Measurements from ENCODE around the gene ANKRA2. TPM values are rescaled to one million over a fixed set of nuclear protein-coding genes. Genes with fewer than 3 reads are reported as not detected.

ANKRA2 gene
- total RNA-seq, 1 donor from 2014 or later = 12.9 TPM

DNA sequence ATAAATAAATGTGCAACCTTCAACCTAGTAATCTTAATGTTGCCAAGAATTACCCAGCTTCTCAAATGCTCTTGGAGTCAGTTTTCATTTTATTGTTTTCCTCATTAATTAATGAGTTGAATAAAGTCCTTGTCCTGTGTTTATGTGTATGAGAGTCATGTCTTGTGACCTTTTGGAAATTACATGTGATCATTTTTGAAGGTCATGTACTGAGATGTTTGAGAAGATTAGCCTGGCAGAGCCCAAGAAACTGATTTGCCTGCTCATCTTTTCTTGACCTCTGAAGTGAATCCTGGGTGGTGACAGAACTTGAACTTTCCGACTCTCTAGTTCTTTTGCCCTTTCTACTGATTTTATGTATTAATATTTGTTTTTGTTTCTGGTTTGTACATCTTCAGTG is 15.4 kb downstream of the ANKRA2 start:
- no peak for ATAC-seq

DNA sequence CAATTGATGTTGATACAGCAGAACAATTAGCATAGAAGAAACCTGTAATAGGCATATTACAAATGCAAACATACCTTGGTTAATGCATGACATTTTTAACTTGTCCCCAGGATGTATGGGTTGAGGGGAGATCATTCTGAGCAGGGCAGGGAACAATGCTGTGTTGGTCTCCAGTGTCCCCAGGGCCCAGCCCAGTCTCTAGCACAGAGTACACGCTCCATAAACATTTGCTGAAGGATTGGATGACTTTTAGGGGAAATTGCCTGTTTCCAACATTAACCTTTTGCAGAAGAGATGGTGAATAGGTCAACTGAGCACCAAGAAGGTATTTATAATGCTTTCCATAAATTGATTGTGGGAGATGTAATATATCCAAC is 20.0 kb downstream of the ANKRA2 start:
- no peak for ATAC-seq

DNA sequence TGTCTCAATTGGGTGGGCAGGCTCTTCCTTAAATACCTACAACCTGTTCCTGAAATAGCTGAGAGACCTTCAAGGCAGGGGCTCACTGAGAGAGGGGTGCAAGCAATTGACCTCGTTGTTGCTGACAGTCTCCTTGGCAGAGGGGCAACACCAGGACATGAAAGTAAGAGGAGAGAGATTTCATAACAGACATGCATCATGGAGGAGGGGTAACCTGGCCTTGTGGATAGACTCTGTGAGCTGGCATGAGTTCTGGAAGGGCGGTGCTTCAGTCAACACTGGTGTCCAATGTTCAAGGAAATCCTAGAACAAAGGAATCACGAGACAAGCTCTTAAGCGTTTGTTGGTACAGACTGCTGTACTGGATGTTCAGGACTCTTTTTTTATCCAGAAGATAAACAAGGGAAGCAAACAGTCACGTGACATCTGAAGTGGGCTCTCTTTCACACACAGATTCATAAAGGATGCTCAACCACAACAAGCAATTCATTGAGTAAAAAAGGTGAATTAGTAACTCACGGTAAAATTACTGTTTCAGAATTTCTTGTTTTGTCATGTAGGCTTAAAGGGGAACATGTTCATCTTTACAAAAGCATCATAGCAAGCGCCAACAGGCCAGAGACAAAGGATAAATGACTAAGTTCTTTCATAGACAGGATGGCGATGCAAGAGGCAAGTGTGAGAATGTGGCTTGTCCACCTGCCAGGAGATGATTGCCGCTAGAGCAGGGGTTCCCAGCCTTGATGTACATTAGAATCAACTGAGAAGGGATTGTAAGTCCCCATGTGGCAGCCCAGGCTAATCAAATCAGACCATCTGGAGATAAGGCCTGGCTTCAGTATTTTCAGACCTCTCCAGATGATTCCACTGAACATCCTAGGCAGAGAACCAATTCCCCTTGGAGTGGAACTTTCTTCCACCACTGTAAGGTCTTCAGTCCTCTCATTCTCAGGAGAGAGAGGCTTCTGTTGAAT is 20.7 kb downstream of the ANKRA2 start:
- ATAC-seq = peak; percentile 73

DNA sequence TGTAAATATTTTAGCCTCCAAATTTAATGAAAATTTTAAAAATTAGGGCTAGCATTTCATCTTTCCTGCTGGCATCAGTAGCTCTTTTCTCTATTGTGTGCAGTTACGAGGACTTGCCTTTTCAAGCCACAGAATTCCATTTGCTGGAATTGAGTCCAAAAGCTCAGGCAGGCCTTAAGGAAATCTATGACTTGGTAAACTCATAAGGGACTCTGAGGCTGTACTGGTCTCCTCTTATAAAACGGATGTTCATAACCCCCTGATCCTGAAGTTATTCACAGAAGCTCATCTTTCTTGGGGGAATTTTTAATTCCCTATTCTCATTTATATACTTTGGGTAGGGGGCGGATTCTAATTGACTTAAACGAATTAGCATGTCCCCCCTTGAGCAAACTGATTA is 23.4 kb downstream of the ANKRA2 start:
- no peak for ATAC-seq

DNA sequence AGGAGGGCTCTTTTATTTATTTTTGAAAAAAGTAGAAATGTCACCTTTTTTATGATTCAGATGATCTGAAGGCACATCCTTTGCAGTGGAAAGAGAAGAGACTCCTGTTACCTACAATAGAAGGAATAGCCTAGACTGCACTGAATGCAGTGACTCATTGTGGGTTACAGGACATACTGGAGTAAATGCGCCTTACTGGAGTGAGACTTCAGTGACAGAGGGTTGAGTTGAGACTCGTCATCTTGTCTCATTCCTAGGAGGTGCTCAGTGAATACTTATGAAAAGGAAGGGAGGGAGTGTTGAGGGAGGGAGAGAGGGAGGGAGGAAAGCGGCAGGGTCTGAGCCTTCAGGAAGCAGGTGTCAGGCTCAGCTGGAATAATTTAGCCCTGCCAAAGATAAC is 25.2 kb downstream of the ANKRA2 start:
- ATAC-seq = peak; percentile 91

DNA sequence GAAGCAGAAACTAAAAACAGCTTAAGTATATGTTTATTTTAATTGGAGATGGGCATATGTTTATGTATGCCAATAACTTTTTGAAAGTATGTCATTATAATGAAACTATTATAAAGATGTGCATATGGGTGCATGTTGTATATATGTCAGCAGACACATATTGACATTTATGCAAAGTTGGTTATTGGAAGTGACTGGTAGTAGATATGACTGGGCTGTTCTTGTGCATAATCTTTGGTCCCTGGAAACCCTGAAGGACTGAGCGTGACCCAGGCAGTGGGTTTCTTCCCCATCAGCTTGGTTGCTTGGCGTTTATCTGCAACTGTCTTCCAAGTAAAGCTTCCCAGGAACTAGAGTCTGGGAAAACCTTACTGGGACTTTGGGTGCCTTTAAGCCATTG is 25.7 kb downstream of the ANKRA2 start:
- ATAC-seq = no peak

DNA sequence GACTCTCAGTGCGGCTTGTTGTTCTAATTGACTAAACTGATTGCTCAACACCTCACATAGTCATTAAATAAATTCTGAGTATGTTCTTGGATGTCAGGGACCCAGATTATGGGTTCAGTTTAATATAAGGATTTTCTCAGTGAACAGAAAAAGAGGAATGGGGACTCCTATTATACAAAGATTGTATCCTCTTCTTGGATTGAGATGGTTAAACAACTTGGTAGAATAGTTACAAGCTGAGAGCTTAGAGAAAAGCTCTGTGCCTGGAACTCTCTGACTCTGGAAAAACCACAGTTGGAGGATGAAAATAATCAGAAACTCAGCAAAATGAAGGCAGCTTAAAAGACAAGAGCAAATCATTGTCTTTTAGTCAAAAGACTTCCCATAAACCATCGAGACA is 30.5 kb downstream of the ANKRA2 start:
- no peak for ATAC-seq

DNA sequence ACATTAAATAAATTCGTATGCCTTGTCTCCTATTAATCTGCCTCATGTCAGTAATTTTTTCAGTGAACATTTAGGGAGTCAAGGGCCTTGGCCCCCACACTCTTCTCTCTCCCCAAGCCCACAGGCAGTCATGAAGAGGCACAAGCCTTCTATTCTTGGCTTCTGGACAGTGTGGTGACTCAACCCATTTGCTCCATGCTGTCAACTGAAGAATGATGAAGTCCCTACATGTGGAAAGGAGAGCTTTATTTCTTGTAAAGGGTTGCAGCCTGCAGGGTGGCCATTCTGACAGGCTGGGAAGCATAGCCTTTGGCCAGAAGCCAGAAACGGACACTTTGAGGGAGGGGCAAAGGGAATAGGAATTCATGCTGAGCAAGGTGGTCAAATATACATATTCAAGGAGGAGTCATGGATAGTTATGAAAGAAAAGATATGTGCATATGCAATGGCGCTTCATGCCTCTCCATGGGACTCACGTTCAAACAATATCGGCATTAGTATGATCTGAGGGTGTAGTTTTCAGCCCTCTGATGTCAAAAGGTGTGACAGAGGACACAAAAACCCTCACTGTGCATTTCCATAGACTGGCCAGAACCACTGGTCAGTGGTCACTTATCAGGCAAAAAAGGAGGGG is 31.3 kb downstream of the ANKRA2 start:
- no peak for ATAC-seq

DNA sequence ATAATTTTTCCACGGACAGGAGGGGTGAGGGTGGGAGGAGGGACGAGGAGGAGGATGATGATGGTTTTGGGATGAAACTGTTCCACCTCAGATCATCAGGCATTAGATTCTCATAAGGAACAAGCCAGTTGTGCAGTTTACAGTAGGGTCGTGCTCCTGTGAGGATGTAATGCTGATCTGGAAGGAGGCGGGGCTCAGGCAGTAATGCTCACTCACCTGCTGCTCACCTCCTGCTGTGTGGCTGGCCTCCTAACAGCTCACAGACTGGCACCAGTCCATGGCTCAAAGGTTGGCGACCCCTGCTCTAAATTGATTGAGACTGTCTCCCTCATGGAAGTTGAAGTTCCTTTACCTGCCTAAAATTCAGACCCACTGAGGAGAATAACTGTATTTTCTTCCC is 33.2 kb downstream of the ANKRA2 start:
- no peak for ATAC-seq

DNA sequence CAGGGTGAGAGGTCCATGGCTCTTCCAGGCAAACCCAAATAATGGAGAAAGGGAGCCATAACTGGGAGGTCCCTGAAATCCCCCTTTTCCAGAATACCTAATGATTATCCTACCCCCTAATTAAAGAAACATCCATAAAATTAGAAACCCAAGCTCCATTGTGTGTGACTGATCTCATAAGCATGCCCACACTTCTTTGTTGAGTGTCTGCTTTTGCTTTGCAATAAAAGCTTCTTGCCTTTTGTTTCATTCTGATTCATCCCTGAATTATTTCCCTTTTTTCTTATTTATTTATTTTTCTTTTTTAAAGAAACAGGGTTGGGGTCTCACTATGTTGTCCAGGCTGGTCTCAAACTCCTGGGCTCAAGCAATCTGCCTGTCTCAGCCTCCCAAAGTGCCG is 34.1 kb downstream of the ANKRA2 start:
- no peak for ATAC-seq

DNA sequence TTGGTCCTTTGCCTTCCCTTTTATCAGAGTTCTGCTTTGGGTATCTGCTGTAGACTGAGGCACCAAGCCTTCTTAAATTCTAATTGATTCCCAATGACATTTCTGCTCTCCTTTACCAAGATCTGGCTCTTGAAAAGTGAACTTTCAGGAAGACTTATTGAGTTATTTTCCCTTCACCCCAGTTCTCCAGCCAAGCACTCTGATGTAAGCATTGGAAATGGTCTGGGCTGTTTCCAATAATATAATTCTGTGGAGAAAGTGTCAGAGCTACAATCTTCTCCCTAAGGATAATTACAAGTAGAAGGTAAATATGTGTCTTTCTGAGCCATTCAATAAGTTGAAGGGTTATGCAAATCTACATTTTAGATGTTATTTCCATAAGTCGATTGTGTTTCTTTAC is 36.4 kb downstream of the ANKRA2 start:
- ATAC-seq = no peak

DNA sequence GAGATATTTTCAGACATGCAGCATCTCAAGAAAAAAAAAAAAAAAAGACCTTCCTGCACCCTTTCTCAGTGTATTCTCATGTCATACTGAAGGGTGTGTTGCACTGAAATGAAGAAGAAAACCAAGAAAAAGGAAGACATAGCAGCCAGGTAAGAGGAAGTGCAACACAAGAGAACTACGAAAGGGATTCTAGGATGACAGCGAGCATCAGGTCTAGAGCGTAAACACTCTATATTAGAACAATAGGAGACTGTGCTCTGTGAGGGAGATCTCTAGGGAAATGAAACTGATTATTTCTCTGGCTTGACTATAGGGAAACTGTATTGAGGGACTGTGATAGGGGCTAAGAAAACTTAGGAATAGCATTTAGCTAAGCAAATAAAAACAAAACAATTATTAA is 37.2 kb downstream of the ANKRA2 start:
- ATAC-seq = no peak

DNA sequence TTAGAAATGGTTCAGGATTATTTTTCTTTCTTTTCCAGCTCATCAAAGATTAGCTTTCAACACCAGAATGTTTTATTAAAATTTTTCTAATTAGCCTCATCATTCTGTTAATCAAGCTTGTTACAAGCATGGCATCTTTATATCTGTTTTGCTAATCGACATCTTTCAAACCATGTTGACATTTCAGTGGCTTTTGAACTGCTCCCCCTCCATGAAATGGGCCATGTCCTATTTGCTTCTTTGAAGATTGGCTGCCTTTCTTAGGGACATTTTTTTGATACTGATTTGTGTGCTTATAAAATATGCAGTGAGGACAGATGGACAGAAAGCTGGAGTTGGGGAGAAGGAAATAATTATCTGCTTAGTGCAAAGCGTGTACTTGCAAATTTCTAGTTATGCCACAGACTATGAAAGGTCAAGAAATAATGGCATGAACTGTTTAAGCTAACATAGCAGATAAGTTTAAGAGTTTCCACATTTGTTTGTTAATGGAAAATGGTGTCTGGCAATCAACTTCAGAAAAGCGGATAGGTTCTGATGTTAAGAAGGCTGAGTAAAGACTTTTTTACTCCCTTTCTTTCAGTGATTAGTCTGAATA is 39.7 kb downstream of the ANKRA2 start:
- ATAC-seq = no peak

DNA sequence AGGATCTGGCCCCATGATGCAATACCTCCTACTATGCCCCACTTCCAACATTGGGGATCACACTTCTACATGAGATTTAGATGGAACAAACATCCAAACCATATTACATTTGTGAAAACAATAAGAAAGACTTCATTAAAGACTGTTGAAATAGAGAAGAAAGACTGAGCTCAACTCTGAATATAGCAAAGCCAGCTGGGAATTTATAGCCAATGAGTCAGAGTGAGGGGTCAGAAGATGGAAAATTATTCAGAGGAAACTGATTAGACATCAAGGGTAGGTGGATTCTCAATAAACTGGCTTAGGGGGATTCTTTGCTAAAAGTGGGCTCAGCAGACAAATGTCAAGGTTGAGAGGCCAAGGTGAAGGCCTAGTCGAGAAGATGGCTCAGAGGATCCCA is 41.6 kb downstream of the ANKRA2 start:
- no peak for ATAC-seq

DNA sequence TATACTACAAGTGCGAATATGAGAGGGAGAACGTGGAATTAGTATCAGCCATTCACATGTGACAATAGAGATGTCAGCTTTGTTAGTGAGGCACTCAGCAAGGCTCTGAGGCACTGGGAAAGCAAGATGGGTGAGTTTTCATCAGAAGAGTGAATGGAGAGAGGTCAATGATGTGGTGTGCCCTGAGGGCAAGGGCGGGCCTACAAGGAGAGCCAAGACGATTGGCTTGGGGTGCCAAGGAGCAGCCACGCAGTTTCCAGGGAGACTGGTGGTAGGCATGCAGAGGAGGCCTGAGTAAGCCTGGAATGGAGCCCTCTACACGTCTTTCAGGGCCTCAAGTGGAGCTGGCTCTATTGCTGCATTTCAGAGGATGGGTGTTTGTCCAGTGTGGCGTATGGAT is 42.5 kb downstream of the ANKRA2 start:
- ATAC-seq = peak; percentile 95

DNA sequence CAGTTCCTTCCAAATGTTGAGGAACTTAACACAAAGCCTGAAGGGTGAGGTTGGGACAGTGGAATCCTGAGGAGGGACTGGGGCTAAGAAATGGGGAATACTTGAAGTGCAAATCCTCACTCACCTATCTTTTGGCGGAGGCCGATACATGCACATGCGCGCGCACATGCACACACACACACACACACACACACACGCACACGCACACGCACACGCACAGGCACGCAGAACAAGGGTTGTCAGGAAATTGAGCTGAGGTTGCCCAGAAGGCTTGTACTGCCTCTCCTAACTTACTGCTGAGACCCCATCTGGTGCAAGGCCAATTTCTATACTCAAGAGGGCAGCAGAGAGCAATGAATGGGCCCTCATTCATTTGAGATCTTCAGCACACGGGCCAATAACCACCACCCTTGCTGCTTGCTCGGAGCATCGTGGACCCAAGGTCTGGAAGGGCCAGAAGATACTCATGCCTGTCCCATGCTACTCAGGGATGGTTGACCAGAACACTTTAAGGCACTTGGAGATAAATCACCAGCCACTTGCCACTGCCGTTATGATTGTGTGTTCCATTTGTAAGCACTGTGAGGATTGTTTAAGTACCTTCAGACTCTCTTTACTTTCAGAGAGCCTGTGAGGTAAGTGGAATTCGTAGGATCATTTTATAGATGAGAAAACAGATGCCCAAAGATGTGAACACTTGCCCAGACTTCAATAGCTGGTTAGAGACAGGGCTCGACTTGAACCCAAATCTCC is 45.7 kb downstream of the ANKRA2 start:
- peak; percentile 81 for ATAC-seq

DNA sequence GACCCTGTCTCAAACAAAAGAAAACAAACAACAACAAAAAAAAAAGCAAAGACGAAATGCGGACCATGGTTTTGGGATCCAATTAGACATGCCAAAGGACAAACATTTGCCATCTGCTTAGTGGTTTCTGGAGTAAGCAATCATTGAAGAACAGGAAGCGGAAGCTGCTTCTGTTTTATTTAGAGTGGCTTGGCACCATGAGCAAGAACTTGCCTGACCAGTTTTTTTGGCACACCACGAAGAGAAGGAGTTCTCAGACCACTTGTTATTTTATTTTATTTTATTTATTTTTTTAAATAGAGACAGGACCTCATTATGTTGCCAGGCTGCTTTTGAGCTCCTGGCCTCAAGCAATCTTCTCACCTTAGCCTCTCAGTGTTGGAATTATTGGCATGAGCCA is 50.2 kb downstream of the ANKRA2 start:
- ATAC-seq = peak; percentile 41

DNA sequence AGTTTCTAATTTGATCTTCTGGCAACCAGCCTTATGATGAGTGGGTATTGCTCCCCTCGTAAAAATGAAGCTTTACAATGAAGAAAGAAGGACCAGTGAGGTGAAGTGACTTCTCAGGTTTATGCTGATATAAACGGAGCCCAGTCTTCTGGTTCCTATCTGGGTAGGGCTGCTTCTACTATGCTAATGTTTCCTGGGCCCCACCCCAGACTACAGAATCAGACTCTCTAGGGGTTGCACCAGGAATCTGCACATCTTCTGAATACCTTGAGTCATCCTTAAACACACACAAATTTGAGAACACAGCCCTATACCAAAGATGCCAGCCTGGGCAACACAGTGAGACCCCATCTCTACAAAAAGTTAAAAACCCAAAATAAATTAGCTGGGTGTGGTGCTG is 51.0 kb downstream of the ANKRA2 start:
- ATAC-seq = peak; percentile 66

DNA sequence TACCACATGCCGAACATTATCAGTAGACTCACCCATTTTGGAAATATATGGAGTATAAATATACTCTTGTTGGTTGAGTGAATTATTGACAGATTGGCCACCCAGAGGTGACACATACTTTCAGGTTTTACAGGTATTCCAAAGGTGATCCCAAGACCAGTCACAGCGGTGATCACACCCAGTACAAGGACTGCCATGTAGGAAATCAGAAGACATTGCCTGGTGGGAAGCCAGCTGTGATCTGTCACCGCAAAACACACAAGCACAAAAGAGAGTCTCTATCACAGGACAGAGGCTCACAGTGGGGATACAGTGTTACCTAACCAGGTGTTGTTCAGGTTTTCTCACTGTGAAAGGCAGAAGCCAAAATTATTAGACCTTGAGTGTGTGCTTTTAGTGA is 51.4 kb downstream of the ANKRA2 start:
- ATAC-seq = peak; percentile 86

DNA sequence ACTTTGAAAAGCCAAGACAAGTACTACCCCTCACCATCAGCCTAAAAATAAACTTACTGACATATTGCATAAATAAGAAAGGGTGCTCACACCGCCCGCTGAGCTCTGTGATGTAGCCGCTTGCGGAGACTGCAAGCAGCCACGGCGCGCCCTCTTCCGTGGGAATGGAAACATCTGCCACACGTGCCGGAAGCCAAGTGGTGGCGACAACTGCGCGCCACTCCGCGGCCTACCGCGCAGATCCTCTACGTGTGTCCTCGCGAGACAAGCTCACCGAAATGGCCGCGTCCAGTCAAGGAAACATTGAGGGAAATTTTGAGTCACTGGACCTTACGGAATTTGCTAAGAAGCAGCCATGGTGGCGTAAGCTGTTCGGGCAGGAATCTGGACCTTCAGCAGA is 56.9 kb downstream of the ANKRA2 start:
- peak; percentile 53 for ATAC-seq

DNA sequence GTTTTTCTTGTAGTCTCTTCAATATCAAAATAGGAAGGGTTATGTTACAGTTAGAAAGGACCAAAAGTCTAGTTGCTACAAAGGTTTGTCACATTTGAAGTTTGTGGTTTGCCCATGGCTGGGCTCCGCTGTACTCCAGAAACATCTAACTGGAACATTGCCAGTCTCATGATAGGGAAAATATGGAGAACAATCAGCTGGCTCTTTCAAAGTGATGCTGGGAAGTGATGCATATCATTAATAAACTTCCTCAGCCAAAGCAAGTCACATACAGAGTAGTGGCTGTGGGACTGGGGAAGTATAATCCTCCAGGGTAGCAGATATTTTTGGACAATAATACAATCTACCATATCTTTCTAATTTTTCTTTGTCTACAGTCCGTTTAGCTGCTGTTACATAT is 58.4 kb downstream of the ANKRA2 start:
- no peak for ATAC-seq

DNA sequence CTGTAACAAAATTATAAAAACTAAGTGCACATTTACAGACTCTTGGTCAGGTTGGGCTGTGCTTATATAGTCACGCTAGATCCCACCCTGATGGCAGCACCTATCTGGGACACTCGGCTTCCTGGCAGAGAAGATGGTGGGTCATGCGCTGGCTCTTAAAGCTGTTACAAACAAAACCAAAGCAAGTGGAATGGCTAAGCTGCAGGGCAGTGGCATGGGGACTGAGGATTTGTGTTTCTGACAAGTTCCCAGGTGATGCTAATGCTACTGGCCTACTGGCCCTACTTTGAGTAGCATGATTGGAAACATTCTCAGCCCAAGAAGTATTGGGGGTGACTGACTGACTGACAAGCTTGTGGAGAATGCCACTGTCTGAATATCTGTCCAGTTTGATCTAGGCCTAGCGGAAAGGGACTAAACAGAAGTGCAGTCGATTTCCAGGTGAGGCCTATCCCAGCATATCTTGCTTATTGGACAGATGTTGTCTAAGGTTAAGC is 58.9 kb downstream of the ANKRA2 start:
- ATAC-seq = peak; percentile 12

Data from esophagus mucosa (tissue), 1 donor.